Mucosa of descending colon (tissue), 3 donors: ENCODE results near the gene HCN1. TPM values are rescaled to one million over a fixed set of nuclear protein-coding genes. Genes with fewer than 3 reads are reported as not detected.

ENCODE experiments used
- ATAC-seq: fragments of 200-7000 bp; cut with Tn5 transposase; one replicate; pipeline ENCODE4 v1.9.1; 2020; ENCODE audit warnings: mild to moderate bottlenecking, moderate library complexity
- DNase-seq, 3 donors: peaks; one replicate each; pipeline ENCODE4 v3.0.0-alpha.2; 2020
- H3K36me3 ChIP-seq: fragments of 200-600 bp; one replicate; pipeline ENCODE4 v1.8.0; 2021; ENCODE audit warnings: low read depth, mild to moderate bottlenecking
- H3K4me1 ChIP-seq: fragments of 200-600 bp; one replicate; pipeline ENCODE4 v1.8.0; 2021; ENCODE audit warnings: low read depth, mild to moderate bottlenecking
- H3K4me3 ChIP-seq: fragments of 200-600 bp; one replicate; pipeline ENCODE4 v1.8.0; 2021; ENCODE audit warnings: mild to moderate bottlenecking
- H3K9me3 ChIP-seq: fragments of 200-600 bp; one replicate; pipeline ENCODE4 v1.8.0; 2021; ENCODE audit warnings: mild to moderate bottlenecking
- CTCF ChIP-seq: fragments of 200-600 bp; IDR thresholded peaks from one replicate; pipeline ENCODE4 v1.8.0; 2022; ENCODE audit warnings: antibody characterized with exemption, mild to moderate bottlenecking
- intact Hi-C, 2 donors: fragments of 100-400 bp; cut with DNase I in 1 of 2; cut with micrococcal nuclease in 1 of 2; formaldehyde crosslinking; loops; one replicate each; pipeline versions ENCODE4 v1.11.0 to v1.11.1; 2022; cut with DNase I, micrococcal nuclease
- total RNA-seq, 3 donors: library from RNA; stranded (reverse); fragmentation: NEBNext Ultra II Directional in 2 of 3; extraction: Animal tissue kit (Norgen Biotek cat#: 25700) in 2 of 3; gene quantifications; one replicate each; pipeline versions ENCODE4 v1.2.1 to v1.2.4, GENCODE V29; 2021 to 2023
- donor health status: DM: no; HTN: no; CAD: no; lungs with moderate emphysema.
- donor health status: DM: no; HTN: no; CAD: no.
- donor health status: DM: no; HTN: yes; CAD: no.

HCN1 gene
- total RNA-seq, 3 donors from 2014 or later: 0.05 to 0.35 TPM; not detected in 1

DNA sequence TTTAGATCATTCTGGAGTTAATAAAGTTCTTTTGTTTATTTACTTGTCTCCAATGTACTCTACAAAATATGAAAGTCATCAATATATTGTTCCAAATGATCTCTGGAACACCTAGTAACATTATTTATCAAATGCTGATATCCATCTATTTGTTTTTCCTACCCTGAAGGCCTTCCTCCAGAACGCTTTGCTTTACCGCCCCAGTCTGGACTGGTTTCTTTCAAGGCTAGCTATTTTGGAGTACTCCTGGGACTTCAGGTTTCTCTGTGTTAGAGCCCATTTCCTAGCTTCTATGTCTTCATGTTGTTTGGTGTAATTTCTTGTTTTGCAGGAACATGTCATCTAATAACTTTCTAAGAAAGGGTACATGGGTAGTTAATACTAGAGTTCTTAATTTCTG, 9.6 kb downstream of the HCN1 start:
- H3K36me3 ChIP-seq: no peaks in the 10 kb centered on the region
- H3K4me1 ChIP-seq: no peaks in the 10 kb centered on the region
- no peak for ATAC-seq
- no peak for DNase-seq
- H3K4me3 ChIP-seq: no peak overlapping the region
- intact Hi-C loops: no loop called here
- H3K9me3 ChIP-seq: no peaks in the 10 kb centered on the region
- TF ChIP-seq CTCF: no peak

- no peak overlapping the region for H3K4me3 ChIP-seq
- no peak for ATAC-seq
- no peak for DNase-seq
- no peak for TF ChIP-seq CTCF
- intact Hi-C loops: no loop called here
- no peaks in the 10 kb centered on the region for H3K9me3 ChIP-seq
- H3K36me3 ChIP-seq: no peaks in the 10 kb centered on the region
- no peaks in the 10 kb centered on the region for H3K4me1 ChIP-seq
Measured at GRCh38 chr5:45684118-45684517, 12.1 kb downstream of the HCN1 start.

GRCh38 chr5:45680950-45681349, 15.2 kb downstream of the HCN1 start:
- TF ChIP-seq CTCF: no peak
- DNase-seq (no peak), ATAC-seq (no peak)
- no peaks in the 10 kb centered on the region for H3K9me3 ChIP-seq
- no peak overlapping the region for H3K4me3 ChIP-seq
- no peaks in the 10 kb centered on the region for H3K36me3 ChIP-seq
- no peaks in the 10 kb centered on the region for H3K4me1 ChIP-seq
- intact Hi-C loops: no loop called here

DNA sequence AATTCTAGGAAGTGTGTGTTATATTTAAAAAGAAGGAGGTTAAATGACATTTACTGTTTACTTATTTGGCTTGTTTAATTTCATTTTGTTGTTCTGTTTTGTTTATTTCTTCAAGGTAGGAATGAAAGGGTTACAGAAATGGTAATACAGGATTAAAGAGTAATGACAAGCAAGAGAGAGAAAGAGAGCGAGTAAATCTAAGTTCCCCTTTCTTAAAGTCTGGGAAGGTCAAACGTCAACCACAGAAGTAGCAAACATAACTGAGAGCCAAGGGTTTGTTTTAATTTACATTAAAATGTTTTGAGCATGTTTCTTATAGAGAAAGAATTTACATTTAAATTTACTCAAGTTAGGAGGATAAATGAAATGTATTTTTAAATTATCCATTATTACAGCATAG, 18.7 kb downstream of the HCN1 start:
- intact Hi-C loops: no loop called here
- no peak for ATAC-seq

DNA sequence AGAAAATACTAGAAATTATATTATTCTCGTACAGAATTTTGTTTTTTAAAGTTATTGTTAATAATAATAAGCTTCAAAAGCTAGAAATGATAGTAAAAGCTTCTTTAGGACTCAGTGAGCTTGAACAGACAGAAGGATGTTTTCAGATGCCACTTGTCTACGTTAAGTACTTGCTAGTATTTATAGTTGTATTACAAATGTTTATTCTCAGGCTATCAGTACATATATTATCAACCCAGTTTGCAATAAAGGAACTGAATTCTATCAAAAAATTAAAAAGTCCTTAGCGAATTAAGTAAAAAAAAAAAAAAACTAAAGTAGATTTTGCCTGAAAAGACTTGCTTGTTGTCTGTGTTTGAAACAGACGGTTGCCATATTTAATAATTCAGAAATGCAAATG, 23.9 kb downstream of the HCN1 start:
- Histone ChIP-seq H3K9me3 (no peaks in the 10 kb centered on the region), H3K36me3 (no peaks in the 10 kb centered on the region), H3K4me3 (no peak overlapping the region), H3K4me1 (no peaks in the 10 kb centered on the region)
- ATAC-seq (no peak), DNase-seq (no peak)
- intact Hi-C loops: no loop called here
- TF ChIP-seq CTCF: no peak

More for the DNA sequence above, 18.7 kb downstream of the HCN1 start:
- Histone ChIP-seq H3K36me3 (no peaks in the 10 kb centered on the region), H3K9me3 (no peaks in the 10 kb centered on the region), H3K4me3 (no peak overlapping the region), H3K4me1 (no peaks in the 10 kb centered on the region)
- no peak for DNase-seq
- no peak for TF ChIP-seq CTCF

DNA sequence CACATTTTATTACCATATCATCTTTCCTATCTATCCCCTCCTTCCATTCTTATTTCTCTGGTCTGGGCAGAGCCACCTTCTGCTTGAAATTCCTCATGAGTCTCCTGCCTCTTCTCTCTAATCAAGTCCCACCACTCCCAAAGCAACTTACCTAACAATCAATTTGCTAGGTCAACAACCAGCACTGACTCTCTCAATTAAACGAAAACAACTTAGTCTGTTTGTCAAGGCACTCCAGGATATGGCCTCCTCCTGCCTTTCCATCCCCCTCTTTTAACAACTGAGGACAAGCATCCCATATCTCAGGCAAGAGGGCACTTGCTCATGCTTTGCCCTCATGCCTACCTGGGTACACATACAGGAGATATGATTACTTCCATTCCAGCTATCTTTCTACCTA, 47.4 kb downstream of the HCN1 start:
- intact Hi-C loops: no loop called here
- TF ChIP-seq CTCF: no peak
- Histone ChIP-seq H3K4me1 (no peaks in the 10 kb centered on the region), H3K4me3 (no peak overlapping the region), H3K36me3 (no peaks in the 10 kb centered on the region), H3K9me3 (no peaks in the 10 kb centered on the region)
- ATAC-seq: no peak
- DNase-seq: no peak
